ENCODE measurements around the gene PPP1R13B. TPM values are rescaled to one million over a fixed set of nuclear protein-coding genes. Genes with fewer than 3 reads are reported as not detected.

The PPP1R13B gene
- total RNA-seq, 6 experiments from 2014 or later: 5.1 to 6.2 (median 5.5) TPM

DNA sequence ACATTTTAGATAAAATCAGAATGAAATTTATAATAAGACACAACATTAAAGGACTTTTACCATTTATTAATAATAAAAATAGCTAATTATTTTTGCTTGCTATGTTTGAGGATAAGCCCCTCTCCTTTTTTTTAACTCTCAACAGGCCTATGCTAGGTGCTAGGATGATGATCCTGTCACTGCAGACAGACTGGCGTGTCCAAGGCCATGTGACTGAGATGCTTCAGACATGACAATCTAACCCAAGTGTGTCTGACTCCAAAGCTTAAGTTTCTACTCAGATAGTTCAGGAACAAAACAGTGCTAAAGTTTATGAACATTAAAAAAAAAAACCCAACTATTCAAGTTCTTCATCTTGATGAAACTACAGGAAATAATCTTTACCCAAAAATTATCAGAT lies 29.8 kb downstream of the PPP1R13B start:
- Mint-ChIP-seq H3K27me3 (ENCODE audit: insufficient read depth) (peaks cover 2% of the 10 kb centered on the region), H3K4me3 (no peak overlapping the region), H3K36me3 (ENCODE audit: low read depth) (no peaks in the 10 kb centered on the region), H3K27ac (no peak overlapping the region), H3K4me1 (ENCODE audit: low read depth) (no peaks in the 10 kb centered on the region), H3K9me3 (no peaks in the 10 kb centered on the region)
- DNase-seq: no peak
- TF ChIP-seq, protein P1, sequence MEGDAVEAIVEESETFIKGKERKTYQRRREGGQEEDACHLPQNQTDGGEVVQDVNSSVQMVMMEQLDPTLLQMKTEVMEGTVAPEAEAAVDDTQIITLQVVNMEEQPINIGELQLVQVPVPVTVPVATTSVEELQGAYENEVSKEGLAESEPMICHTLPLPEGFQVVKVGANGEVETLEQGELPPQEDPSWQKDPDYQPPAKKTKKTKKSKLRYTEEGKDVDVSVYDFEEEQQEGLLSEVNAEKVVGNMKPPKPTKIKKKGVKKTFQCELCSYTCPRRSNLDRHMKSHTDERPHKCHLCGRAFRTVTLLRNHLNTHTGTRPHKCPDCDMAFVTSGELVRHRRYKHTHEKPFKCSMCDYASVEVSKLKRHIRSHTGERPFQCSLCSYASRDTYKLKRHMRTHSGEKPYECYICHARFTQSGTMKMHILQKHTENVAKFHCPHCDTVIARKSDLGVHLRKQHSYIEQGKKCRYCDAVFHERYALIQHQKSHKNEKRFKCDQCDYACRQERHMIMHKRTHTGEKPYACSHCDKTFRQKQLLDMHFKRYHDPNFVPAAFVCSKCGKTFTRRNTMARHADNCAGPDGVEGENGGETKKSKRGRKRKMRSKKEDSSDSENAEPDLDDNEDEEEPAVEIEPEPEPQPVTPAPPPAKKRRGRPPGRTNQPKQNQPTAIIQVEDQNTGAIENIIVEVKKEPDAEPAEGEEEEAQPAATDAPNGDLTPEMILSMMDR (IDR thresholded peaks at IDR 0.05): no peak

DNA sequence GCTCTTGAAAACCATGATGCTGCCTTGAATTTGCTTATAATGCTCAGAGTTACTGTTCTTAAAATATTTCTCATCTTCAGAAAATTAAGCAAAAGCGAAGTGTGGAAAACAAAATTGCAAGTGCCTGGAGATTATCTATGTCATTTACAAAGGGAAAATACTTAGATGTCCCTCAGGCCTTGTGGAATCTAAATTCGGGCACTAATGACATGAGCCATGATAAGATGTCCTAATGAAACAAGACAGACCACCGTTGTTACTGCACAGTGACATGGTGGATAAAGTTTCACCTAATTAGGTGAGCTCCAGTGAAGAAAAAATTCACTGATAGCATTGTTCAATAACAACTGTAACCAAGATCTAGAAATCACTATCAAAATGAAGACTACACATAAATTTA lies 30.4 kb downstream of the PPP1R13B start:
- no peaks in the 10 kb centered on the region for H3K4me1 Mint-ChIP-seq (ENCODE audit: low read depth)
- H3K9me3 Mint-ChIP-seq: no peaks in the 10 kb centered on the region
- TF ChIP-seq, protein P1 (IDR thresholded peaks at IDR 0.05): no peak
- DNase-seq: no peak
- H3K27me3 Mint-ChIP-seq (ENCODE audit: insufficient read depth): peaks cover 2% of the 10 kb centered on the region
- no peak overlapping the region for H3K4me3 Mint-ChIP-seq
- H3K36me3 Mint-ChIP-seq (ENCODE audit: low read depth): no peaks in the 10 kb centered on the region
- H3K27ac Mint-ChIP-seq: no peak overlapping the region

DNA sequence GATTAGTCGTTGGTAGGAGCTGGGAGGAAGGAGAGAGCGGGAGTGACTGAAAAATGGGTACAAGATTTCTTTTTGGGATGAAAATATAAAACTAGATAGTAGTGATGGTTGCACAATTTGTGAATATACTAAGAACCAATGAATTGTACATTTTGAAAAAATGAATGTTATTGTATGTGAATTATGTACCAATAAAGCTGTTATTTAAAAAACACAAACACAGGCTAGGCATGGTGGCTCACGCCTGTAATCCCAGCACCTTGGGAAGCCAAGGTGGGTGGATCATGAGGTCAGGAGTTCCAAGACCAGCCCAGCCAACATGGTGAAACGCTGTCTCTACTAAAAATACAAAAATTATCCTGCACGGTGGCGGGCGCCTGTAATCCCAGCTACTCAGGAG lies 32.1 kb downstream of the PPP1R13B start:
- no peak for DNase-seq
- TF ChIP-seq, protein P1 (IDR thresholded peaks at IDR 0.05): no peak
- H3K4me1 Mint-ChIP-seq (ENCODE audit: low read depth): no peaks in the 10 kb centered on the region
- H3K9me3 Mint-ChIP-seq: no peaks in the 10 kb centered on the region
- H3K27me3 Mint-ChIP-seq (ENCODE audit: insufficient read depth): peaks cover 2% of the 10 kb centered on the region; the same call in 1 of the 2 replicates
- H3K27ac Mint-ChIP-seq: no peak overlapping the region
- no peak overlapping the region for H3K4me3 Mint-ChIP-seq
- H3K36me3 Mint-ChIP-seq (ENCODE audit: low read depth): no peaks in the 10 kb centered on the region

DNA sequence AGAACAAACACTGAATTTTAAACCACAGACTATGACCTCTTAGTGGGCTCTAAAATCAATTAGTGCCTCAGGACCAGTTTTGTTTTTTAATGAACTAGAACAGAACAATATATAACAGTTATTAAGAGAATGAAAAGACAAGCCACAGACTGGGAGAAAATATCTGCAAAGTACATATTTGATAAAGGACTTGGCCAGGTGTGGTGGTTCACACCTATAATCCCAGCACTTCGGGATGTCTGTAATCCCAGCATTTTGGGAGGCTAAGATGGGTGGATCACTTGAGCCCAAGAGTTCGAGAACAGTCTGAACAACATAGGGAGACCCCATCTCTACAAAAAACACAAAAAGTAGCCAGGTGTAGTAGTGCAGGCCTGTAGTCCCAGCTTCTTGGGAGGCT lies 36.2 kb downstream of the PPP1R13B start:
- Mint-ChIP-seq H3K36me3 (ENCODE audit: low read depth) (no peaks in the 10 kb centered on the region), H3K27ac (no peak overlapping the region)

DNA sequence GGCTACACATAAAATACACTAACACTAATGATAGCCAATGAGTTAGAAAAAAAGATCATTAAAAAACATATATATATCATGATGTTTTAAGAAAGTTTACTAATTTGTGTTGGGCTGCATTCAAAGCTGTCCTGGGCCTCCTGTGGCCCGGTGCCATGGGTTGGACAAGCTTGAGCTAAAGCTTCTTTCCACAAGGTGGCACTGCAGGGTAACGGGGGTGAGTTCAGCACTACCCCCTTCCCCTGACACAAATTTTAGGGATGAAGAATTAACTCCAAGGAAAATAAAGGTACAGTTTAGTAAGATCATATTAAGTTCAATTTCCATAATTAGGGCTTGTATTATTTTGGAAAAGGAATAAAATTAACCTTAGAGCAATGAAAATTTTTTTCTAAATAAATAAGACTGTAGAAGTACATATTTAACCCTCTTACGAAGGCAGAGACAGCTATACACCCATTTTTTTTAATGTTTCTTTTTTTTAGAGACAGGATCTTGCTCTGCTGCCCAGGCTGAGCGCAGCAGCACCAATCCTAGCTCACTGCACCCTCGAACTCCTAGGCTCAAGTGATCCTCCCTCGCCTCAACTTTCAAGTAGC lies 38.9 kb downstream of the PPP1R13B start:
- Mint-ChIP-seq H3K27ac (no peak overlapping the region), H3K27me3 (ENCODE audit: insufficient read depth) (no peaks in the 10 kb centered on the region), H3K4me3 (no peak overlapping the region), H3K9me3 (no peaks in the 10 kb centered on the region), H3K4me1 (ENCODE audit: low read depth) (peaks cover 21% of the 10 kb centered on the region), H3K36me3 (ENCODE audit: low read depth) (no peaks in the 10 kb centered on the region)
- DNase-seq: peak; percentile 59
- TF ChIP-seq, protein P1 (IDR thresholded peaks at IDR 0.05): peak; percentile 93

More for the DNA sequence above, 36.2 kb downstream of the PPP1R13B start:
- TF ChIP-seq, protein P1 (IDR thresholded peaks at IDR 0.05): no peak
- Mint-ChIP-seq H3K27me3 (ENCODE audit: insufficient read depth) (no peaks in the 10 kb centered on the region), H3K4me1 (ENCODE audit: low read depth) (no peaks in the 10 kb centered on the region; the same call in 1 of the 2 replicates), H3K4me3 (no peak overlapping the region), H3K9me3 (no peaks in the 10 kb centered on the region)
- DNase-seq: no peak
